Measurements from ENCODE around the gene CBFB.
A peak's percentile ranks its signal among the peaks of the same experiment; 100 is the strongest.

Gene CBFB

DNA sequence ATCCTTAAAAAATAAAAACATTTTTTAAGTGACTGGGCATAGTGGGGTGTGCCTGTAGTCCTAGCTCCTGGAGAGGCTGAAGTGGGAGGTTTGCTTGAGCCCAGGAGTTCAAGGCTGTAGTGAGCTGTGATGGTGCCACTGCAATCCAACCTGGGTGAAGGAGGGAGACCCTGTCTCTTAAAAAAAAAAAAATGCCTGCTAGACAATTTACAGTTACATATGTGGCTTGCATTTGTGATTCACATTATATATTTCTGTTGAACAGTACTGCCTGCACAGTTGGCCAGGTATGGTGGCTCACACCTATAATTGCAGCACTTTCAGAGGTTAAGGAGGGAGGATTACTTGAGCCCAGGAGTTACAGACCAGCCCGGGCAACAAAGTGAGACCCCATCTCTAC lies 23.4 kb downstream of the CBFB start:
- no peak for DNase-seq

GRCh38 chr16:67053767-67054334 lies 24.9 kb downstream of the CBFB start:
- no peak for DNase-seq

DNA sequence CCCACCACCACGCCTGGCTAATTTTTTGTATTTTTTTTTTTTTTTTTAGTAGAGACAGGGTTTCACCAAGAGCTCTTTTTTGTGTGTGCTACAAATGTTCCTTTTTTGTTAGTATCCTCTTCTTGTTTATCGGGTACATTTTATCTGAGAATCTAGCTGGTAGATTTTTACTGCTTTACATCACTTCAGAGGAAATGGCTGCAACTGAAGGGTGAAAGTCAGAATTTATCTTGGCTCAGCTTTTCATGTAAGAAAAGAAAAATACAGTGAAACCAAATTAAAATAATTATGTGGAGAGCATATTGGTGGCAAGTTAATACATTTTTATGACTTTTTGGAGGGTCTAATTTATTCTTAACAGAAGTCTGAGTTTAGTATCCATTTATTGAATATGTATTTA lies 26.0 kb downstream of the CBFB start:
- DNase-seq: no peak

DNA sequence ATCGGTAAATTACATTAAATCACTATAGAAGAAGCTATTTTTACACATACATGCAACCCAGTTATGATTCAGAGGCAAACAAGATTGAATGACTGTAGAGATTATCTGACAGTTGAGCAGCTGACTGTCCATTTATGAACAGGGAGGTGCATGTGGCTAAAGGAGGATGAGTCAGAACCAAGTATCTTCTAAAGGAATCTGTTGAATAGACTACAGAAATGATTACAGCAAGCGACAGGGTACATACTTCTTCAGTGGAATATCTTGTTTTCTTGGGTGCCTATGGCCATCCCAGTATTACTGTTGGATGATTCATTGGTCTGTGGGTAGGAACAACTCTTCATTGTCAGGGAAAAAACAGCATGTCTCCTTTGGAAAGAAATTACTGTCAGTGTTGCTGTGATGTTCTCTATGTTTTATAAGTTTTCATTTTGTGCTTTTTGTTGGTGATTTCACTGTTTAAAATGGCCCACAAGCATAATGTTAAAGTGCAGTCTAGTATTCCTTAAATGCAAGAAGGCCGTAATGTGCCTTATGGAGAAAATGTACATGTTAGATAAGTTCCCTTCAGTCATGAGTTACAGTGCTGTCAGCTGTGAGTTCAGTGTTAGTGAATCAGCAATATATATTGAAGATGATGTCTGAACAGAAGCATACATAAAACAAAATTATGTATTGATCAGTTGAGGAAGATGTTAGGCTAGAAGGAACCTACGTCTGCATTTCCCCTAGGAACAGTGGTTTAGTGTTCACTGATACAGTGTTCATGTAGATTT lies 27.0 kb downstream of the CBFB start:
- peak; percentile 46 to 79 for DNase-seq

DNA sequence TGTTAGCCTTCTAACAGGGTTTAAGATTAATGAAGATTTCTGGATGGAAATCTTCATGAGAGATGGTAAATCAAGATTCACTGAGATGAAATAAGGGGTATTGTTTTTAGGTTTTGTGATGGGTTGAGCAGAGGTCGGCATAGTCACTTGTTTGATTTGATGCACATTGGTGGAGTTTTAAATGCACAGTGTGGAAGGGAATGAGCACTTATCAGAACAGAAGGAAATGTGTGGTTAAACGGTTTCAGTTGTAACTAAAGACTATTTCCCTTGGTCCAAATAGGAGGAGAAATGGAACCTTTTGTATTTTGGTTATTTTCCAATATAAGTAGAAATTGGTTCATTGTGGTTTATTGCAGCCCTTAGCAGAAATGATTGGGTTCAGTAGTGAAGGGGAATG lies 34.1 kb downstream of the CBFB start:
- no peak for DNase-seq

DNA sequence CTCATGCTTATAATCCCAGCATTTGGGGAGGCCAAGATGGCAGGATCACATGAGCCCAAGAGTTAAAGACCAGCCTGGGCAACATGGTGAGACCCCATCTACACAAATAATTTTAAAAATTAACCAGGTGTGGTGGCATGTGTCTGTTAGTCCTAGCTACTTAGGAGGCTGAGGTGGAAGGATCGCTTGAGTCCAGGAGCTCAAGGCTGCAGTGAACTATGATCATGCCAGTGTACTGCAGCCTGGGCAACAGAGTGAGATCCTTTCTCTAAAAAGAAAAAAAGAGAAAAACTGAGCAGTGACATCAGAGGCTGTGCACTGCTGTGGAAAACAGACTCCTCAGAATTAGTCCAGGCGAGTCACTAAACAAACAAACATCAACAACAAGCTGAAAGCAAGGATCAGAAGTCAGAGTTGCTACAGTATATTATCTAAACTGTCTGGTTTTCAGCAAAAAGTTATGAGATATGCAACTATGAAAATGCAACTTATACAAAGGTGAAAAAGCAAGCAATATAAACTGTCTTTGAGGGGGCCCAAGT lies 39.3 kb downstream of the CBFB start:
- DNase-seq: no peak

- no peak for DNase-seq
Observed at GRCh38 chr16:67071476-67072048, 42.6 kb downstream of the CBFB start.

GRCh38 chr16:67075331-67075730 lies 46.4 kb downstream of the CBFB start:
- DNase-seq: no peak

DNA sequence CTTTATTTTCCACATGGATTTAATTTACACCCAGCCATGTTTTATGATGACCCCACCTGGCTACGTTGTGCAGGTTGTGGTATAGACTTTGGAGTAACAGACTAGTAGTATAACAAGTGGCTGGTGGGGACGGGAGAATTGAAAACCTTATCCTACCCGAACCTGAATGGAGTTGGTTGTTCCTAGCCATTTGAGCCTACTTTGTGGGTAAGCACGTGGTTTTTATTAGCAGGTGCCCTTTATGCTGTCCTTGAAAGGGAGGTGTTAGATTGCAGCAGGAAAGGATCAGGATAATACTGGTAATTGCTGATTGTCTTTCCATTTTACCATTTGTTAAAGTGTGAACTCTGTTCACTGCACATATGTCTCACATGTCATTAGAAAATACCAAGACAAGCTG lies 48.9 kb downstream of the CBFB start:
- no peak for DNase-seq

- DNase-seq: no peak
Observed at GRCh38 chr16:67082100-67082499, 53.2 kb downstream of the CBFB start.

GRCh38 chr16:67082891-67083290 lies 53.9 kb downstream of the CBFB start:
- DNase-seq: no peak

- DNase-seq: no peak
Observed at GRCh38 chr16:67084345-67085028, 55.5 kb downstream of the CBFB start.

DNA sequence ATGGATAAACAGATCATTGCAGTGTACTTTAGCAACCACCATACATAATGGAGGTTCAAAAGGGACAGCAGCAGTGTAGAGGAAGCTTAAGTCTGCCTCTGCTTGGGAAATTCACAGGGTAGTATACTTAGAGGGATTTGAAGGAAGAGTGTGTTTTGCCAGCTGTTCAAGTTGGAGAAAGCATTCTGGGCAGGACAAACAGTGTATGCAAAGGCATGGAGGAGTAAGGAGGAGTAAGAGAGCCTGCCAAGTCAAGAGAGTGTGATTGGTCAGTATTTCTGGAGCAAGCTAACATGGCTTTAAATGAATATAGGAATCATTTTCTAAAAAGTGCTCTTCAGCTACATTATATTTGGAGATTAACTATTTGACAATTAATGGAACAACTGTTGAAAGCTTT lies 57.9 kb downstream of the CBFB start:
- no peak for DNase-seq

- no peak for DNase-seq
Observed at GRCh38 chr16:67087291-67087690, 58.3 kb downstream of the CBFB start.

GRCh38 chr16:67087803-67088202 lies 58.9 kb downstream of the CBFB start:
- DNase-seq: no peak

- DNase-seq: no peak
Observed at GRCh38 chr16:67088551-67088950, 59.6 kb downstream of the CBFB start.

DNA sequence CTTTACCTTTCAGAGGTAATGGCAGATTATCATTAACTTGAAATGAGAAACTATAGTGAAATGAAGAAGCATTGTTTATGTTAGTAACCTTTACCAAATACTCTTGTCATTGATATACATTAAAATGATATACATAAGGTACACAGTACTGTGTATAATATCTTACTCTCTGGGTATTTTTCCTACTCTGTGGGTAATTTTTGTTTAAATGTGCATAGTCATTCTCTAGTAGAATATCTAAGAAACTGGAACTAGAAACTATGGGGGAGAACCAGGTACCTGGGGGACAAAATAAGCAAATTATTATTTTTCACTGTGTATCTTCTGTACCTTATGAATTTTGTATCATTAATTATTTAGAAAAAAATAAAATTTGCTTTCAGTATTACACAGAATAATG lies 60.2 kb downstream of the CBFB start:
- DNase-seq: no peak

DNA sequence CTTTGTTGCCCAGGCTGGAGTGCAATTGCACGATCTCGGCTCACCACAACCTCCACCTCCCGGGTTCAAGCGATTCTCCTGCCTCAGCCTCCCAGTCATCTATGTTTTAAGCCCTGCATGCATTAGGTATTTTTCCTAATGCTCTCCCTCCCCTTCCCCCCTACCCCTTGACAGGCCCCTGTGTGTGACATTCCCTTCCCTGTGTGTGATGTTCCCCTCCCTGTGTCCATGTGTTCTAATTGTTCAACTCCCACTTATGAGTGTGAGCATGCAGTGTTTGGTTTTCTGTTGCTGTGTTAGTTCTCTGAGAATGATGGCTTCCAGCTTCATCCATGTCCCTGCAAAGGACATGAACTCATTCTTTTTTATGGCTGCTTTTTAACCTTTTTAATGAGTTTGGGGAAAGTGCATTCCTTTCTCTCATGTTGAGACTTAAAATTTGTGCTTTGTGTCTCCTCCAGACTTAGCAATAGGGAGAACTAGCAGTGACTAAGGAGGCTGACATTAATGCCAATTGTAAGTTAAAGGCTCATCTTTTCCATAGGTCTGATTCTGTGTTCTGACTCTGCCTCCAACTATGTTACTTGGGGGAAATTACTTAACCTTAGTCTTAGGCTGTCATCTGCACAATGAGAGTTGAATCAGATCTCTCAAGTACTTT lies 63.1 kb downstream of the CBFB start:
- no peak for DNase-seq

DNA sequence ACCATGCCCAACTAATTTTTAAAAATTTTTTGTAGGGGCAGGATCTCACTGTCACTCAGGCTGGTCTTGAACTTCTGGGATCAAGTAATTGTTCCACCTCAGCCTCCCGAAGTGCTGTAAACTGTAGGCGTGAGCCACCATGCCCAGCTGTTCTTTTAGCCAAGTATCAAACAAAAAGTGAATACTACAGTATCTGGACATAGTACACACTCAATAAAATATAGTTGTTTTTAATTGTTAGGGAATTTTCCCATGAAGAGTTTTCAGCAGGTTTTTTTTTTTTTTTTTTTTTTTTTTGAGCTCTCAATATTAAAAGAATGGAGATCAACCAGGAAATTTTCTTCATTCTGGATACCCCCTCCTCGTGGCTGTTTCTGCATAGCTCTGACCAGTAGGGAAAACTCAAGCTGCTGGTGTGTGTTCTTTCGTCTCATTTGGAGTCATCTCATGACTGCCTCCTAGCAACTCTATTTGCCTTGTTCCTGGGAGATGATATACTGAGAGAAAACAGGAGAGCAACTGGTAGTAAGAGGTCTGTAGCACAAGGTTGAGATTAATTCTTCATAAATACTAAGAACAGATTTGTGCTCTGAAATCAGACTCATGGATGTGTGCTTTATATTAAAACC lies 64.3 kb downstream of the CBFB start:
- DNase-seq: no peak

GRCh38 chr16:67098599-67098998 lies 69.7 kb downstream of the CBFB start:
- no peak for DNase-seq

GRCh38 chr16:67100569-67101310 lies 71.8 kb downstream of the CBFB start:
- DNase-seq: peak; percentile 16 to 27

Data from inflammatory macrophage treated with lipopolysaccharide for 1 hour (primary cell).